PC-3 (cell line): ENCODE results near the gene TWNK. TPM values are rescaled to one million over a fixed set of nuclear protein-coding genes. Genes with fewer than 3 reads are reported as not detected.

Experiments
- ATAC-seq: fragments of 200-7000 bp; cut with Tn5 transposase; 2 replicates; pipeline ENCODE4 v1.9.1; 2020; ENCODE audit warnings: mild to moderate bottlenecking, moderate library complexity
- BruUV-seq: library from RNA; stranded (reverse); fragments of 400-500 nt; replicated peaks from 2 replicates; lab custom pipeline; 2021; lab: Mats Ljungman, UMichigan
- CTCF ChIA-PET: fragments of 300-600 bp; sonication (Branson Sonifier 250); formaldehyde crosslinking; loops from one replicate; lab custom pipeline; 2022; ENCODE audit warnings: antibody characterized with exemption; lab: Charles Lee
- POLR2A ChIA-PET: fragments of 300-600 bp; sonication (Branson Sonifier 250); formaldehyde crosslinking; loops from one replicate; lab custom pipeline; 2022; ENCODE audit warnings: antibody characterized with exemption; ENCODE audit not compliant: unreplicated experiment; lab: Charles Lee
- DNase-seq: peaks from one replicate; pipeline ENCODE4 v3.0.0-alpha.2; 2015
- H2AFZ ChIP-seq: fragments of 300-600 bp; sonication (generic); 2 replicates; pipeline ENCODE4 v1.6.0; 2016; ENCODE audit warnings: antibody characterized with exemption, low read length
- H3F3A ChIP-seq: fragments of 300-600 bp; sonication (generic); one replicate; pipeline ENCODE4 v1.6.0; 2017; ENCODE audit warnings: antibody characterized with exemption, low read length, control low read depth, mild to moderate bottlenecking; ENCODE audit not compliant: unreplicated experiment
- H3K27ac ChIP-seq: fragments of 300-600 bp; sonication (generic); 2 replicates; pipeline ENCODE4 v1.5.1; 2016; ENCODE audit warnings: mild to moderate bottlenecking, low read length
- H3K27me3 ChIP-seq: fragments of 300-600 bp; sonication (generic); 2 replicates; pipeline ENCODE4 v1.6.1; 2016; ENCODE audit warnings: low read length, mixed read lengths
- H3K36me3 ChIP-seq: fragments of 300-600 bp; sonication (generic); 2 replicates; pipeline ENCODE4 v1.6.1; 2016; ENCODE audit warnings: low read depth, mixed run types, low read length, mixed read lengths
- H3K4me1 ChIP-seq: fragments of 300-600 bp; sonication (generic); 2 replicates; pipeline ENCODE4 v1.5.1; 2016; ENCODE audit warnings: low read length; ENCODE audit not compliant: insufficient read depth
- H3K4me2 ChIP-seq: fragments of 300-600 bp; sonication (generic); 2 replicates; pipeline ENCODE4 v1.6.0; 2016; ENCODE audit warnings: low read length
- H3K4me3 ChIP-seq: fragments of 300-600 bp; sonication (generic); 2 replicates; pipeline ENCODE4 v1.5.1; 2016; ENCODE audit warnings: mild to moderate bottlenecking, low read length, mixed read lengths
- H3K79me2 ChIP-seq: fragments of 300-600 bp; sonication (generic); 2 replicates; pipeline ENCODE4 v1.6.1; 2017; ENCODE audit warnings: low read length, mixed read lengths
- H3K9ac ChIP-seq: fragments of 300-600 bp; sonication (generic); 2 replicates; pipeline ENCODE4 v1.6.0; 2016; ENCODE audit warnings: mild to moderate bottlenecking, low read length
- H3K9me2 ChIP-seq: fragments of 300-600 bp; sonication (generic); replicated peaks from 2 replicates; pipeline ENCODE4 v1.6.1; 2016; ENCODE audit warnings: mixed run types, low read length, mixed read lengths
- H3K9me3 ChIP-seq: fragments of 300-600 bp; sonication (generic); 2 replicates; pipeline ENCODE4 v1.6.1; 2016; ENCODE audit warnings: low read length, mixed read lengths
- H4K20me1 ChIP-seq: fragments of 300-600 bp; sonication (generic); 2 replicates; pipeline ENCODE4 v1.6.1; 2016; ENCODE audit warnings: low read length, mixed read lengths
- CTCF ChIP-seq: fragments of 300-600 bp; sonication (generic); conservative IDR thresholded peaks from 2 replicates; pipeline ENCODE4 v1.5.1; 2017; ENCODE audit warnings: antibody characterized with exemption, low read depth, mild to moderate bottlenecking, low read length
- EZH2 ChIP-seq: fragments of 300-600 bp; sonication (generic); IDR thresholded peaks from one replicate; pipeline ENCODE4 v1.6.1; 2017; ENCODE audit warnings: antibody characterized with exemption, mild to moderate bottlenecking, low read length; ENCODE audit not compliant: unreplicated experiment
- EZH2phosphoT487 ChIP-seq: fragments of 300-600 bp; sonication (generic); IDR thresholded peaks from 2 replicates; pipeline ENCODE4 v1.6.1; 2018; ENCODE audit warnings: mild to moderate bottlenecking, antibody characterized with exemption, low read length, borderline replicate concordance
- intact Hi-C: fragments of 100-400 bp; cut with micrococcal nuclease; formaldehyde crosslinking; loops from 2 replicates; pipeline ENCODE4 v1.9.0; 2023
- total RNA-seq: library from RNA; depleted of rRNA; stranded (reverse); fragments of >200 nt; gene quantifications from 2 replicates; pipeline ENCODE4 v1.2.3, GENCODE V29; 2014

TWNK gene
- total RNA-seq, 1 experiment from 2014 or later = 7.5 TPM

GRCh38 chr10:100963826-100964225 is 23.5 kb upstream of the TWNK start:
- CTCF ChIA-PET = no interaction called here
- H3K79me2 ChIP-seq = no peaks in the 10 kb centered on the region
- DNase-seq (no peak), ATAC-seq (no peak)
- H3K27ac ChIP-seq = no peak overlapping the region
- H2AFZ ChIP-seq = no peak overlapping the region
- intact Hi-C loops = no loop called here
- no peaks in the 10 kb centered on the region for H3K9me2 ChIP-seq
- no peaks in the 10 kb centered on the region for H3F3A ChIP-seq
- H3K36me3 ChIP-seq = peaks cover 17% of the 10 kb centered on the region
- H3K9me3 ChIP-seq = no peaks in the 10 kb centered on the region
- POLR2A ChIA-PET = no interaction called here
- H4K20me1 ChIP-seq = no peaks in the 10 kb centered on the region
- peaks cover 6% of the 10 kb centered on the region; the same call in 1 of the 2 replicates for H3K4me1 ChIP-seq
- TF ChIP-seq CTCF = no peak
- TF ChIP-seq EZH2 = no peak
- TF ChIP-seq EZH2phosphoT487 = no peak
- H3K9ac ChIP-seq = no peak overlapping the region
- no peaks in the 10 kb centered on the region for H3K27me3 ChIP-seq
- H3K4me3 ChIP-seq = no peak overlapping the region
- no peak overlapping the region for H3K4me2 ChIP-seq
- no TSS peak for BruUV-seq

GRCh38 chr10:100965820-100966219 is 21.5 kb upstream of the TWNK start:
- ChIA-PET POLR2A (no interaction called here), CTCF (no interaction called here)
- no peaks in the 10 kb centered on the region for H3K79me2 ChIP-seq
- H4K20me1 ChIP-seq = no peaks in the 10 kb centered on the region
- H3K9me3 ChIP-seq = no peaks in the 10 kb centered on the region
- H3K4me1 ChIP-seq = peaks cover 6% of the 10 kb centered on the region; the same call in 1 of the 2 replicates
- no TSS peak for BruUV-seq
- DNase-seq (no peak), ATAC-seq (no peak)
- no peak overlapping the region for H3K27ac ChIP-seq
- H3K36me3 ChIP-seq = peaks cover 5% of the 10 kb centered on the region
- H3K9ac ChIP-seq = no peak overlapping the region
- no peak overlapping the region for H2AFZ ChIP-seq
- no peaks in the 10 kb centered on the region for H3K9me2 ChIP-seq
- no peak overlapping the region for H3K4me2 ChIP-seq
- H3K27me3 ChIP-seq = no peaks in the 10 kb centered on the region
- intact Hi-C loops = no loop called here
- no peak overlapping the region for H3K4me3 ChIP-seq
- no peak for TF ChIP-seq EZH2
- TF ChIP-seq CTCF = no peak
- no peaks in the 10 kb centered on the region for H3F3A ChIP-seq

- CTCF ChIA-PET = no interaction called here
- no TSS peak for BruUV-seq
- DNase-seq = no peak
These were observed 20.5 kb upstream of the TWNK start for GRCh38 chr10:100966887-100967286.

More at GRCh38 chr10:100966887-100967286, 20.5 kb upstream of the TWNK start:
- Histone ChIP-seq H3K9me2 (no peaks in the 10 kb centered on the region), H3K79me2 (no peaks in the 10 kb centered on the region), H3K27me3 (no peaks in the 10 kb centered on the region), H4K20me1 (no peaks in the 10 kb centered on the region), H3K4me1 (peaks cover 6% of the 10 kb centered on the region; the same call in 1 of the 2 replicates), H3F3A (no peaks in the 10 kb centered on the region), H2AFZ (no peak overlapping the region), H3K4me3 (no peak overlapping the region), H3K9me3 (no peaks in the 10 kb centered on the region), H3K9ac (no peak overlapping the region), H3K4me2 (no peak overlapping the region), H3K36me3 (peaks cover 3% of the 10 kb centered on the region), H3K27ac (no peak overlapping the region)
- POLR2A ChIA-PET = no interaction called here
- no peak for TF ChIP-seq EZH2
- no peak for ATAC-seq
- intact Hi-C loops = no loop called here
